Measurements from ENCODE around the gene MACF1.

DNA sequence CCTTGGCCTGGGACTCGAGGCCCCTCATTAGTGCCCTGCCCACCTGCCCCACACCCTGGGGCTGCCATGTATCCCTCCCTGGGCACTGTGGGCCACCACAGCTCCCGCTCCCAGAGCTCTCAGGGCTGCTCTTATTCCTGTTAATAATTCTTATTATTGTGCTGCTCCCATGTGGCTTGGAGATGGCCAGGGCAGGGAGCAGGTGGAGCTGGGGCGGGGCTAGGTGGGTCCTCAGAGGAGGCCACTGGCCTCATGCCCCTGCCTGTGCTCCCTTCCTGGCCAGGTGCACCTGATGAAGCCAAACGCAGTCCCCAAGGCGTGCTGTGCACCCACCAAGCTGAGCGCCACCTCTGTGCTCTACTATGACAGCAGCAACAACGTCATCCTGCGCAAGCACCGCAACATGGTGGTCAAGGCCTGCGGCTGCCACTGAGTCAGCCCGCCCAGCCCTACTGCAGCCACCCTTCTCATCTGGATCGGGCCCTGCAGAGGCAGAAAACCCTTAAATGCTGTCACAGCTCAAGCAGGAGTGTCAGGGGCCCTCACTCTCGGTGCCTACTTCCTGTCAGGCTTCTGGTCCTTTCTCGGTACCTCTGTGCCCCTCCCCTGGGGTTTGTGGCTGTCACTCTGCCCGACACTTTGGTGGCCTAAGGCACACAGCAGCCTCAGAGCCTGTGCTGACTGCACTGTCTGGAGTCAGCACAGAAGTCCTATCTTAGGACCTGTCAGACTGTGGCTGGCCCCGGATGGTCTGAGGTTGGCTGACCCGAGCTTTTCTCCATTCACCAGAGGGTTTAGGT is 321.1 kb downstream of the MACF1 start:
- TF ChIP-seq, protein P1, sequence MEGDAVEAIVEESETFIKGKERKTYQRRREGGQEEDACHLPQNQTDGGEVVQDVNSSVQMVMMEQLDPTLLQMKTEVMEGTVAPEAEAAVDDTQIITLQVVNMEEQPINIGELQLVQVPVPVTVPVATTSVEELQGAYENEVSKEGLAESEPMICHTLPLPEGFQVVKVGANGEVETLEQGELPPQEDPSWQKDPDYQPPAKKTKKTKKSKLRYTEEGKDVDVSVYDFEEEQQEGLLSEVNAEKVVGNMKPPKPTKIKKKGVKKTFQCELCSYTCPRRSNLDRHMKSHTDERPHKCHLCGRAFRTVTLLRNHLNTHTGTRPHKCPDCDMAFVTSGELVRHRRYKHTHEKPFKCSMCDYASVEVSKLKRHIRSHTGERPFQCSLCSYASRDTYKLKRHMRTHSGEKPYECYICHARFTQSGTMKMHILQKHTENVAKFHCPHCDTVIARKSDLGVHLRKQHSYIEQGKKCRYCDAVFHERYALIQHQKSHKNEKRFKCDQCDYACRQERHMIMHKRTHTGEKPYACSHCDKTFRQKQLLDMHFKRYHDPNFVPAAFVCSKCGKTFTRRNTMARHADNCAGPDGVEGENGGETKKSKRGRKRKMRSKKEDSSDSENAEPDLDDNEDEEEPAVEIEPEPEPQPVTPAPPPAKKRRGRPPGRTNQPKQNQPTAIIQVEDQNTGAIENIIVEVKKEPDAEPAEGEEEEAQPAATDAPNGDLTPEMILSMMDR (conservative IDR thresholded peaks at IDR 0.05) = no peak
- TF ChIP-seq EZH2 (IDR thresholded peaks at IDR 0.05; ENCODE audit: low read depth) = no peak

Data from PC-9 (cell line).